ENCODE results near the gene SMARCD1.

DNA sequence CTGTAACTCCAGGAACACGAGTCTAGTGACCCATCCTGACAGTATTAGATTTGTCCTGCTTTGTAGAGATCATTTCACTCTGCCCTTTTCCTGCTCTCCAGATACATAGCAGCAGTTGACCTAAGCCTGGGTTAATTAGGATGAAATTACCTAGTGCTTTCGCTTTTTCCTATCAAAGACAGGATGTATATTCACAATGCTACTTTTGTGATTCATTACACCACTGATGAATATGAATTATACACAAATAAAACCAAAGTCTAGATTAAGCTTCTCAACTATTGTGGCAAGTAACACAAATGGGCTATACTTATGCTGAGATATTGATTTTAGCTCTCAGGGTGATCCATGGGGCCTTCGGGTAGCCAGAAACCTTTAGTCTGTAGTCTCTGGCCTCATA lies 64.2 kb downstream of the SMARCD1 start:
- TF ChIP-seq, protein P1, sequence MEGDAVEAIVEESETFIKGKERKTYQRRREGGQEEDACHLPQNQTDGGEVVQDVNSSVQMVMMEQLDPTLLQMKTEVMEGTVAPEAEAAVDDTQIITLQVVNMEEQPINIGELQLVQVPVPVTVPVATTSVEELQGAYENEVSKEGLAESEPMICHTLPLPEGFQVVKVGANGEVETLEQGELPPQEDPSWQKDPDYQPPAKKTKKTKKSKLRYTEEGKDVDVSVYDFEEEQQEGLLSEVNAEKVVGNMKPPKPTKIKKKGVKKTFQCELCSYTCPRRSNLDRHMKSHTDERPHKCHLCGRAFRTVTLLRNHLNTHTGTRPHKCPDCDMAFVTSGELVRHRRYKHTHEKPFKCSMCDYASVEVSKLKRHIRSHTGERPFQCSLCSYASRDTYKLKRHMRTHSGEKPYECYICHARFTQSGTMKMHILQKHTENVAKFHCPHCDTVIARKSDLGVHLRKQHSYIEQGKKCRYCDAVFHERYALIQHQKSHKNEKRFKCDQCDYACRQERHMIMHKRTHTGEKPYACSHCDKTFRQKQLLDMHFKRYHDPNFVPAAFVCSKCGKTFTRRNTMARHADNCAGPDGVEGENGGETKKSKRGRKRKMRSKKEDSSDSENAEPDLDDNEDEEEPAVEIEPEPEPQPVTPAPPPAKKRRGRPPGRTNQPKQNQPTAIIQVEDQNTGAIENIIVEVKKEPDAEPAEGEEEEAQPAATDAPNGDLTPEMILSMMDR (IDR thresholded peaks at IDR 0.05): no peak
- TF ChIP-seq EP300 (IDR thresholded peaks at IDR 0.05): no peak
- no peak for TF ChIP-seq POLR2A (IDR thresholded peaks at IDR 0.05)
